Kidney epithelial cell (primary cell): ENCODE data around the gene SLC38A11. TPM values are rescaled to one million over a fixed set of nuclear protein-coding genes. Genes with fewer than 3 reads are reported as not detected.
"Not testable (repeated sequence)": the region's sequence is repeated elsewhere in the genome, so short reads cannot be mapped to it uniquely, and the experiment has no call there.

ENCODE experiments used
- DNase-seq: peaks from one replicate; pipeline ENCODE4 v3.0.0-alpha.2; 2010; ENCODE audit warnings: low read depth
- H3K27me3 ChIP-seq: 2 replicates; pipeline ENCODE4 v1.6.0; 2011; ENCODE audit warnings: low read length; ENCODE audit not compliant: control insufficient read depth, insufficient read depth
- H3K36me3 ChIP-seq: 2 replicates; pipeline ENCODE4 v1.5.1; 2011; ENCODE audit warnings: low read length; ENCODE audit not compliant: control insufficient read depth, insufficient read depth
- H3K4me3 ChIP-seq: 2 replicates; pipeline ENCODE4 v1.5.1; 2011; ENCODE audit warnings: low read depth, mild to moderate bottlenecking, control low read depth, low read length
- total RNA-seq: library from RNA; depleted of rRNA; stranded (reverse); fragments of >200 nt; gene quantifications from 2 replicates; pipeline ENCODE4 v1.2.3, GENCODE V29; 2015
- TF ChIP-seq, protein P1 (sequence below): IDR thresholded peaks from 2 replicates; pipeline ENCODE4 v1.5.1; 2011; ENCODE audit warnings: mild to moderate bottlenecking, moderate library complexity, low read length, control low read depth, inconsistent platforms; ENCODE audit not compliant: insufficient read depth, poor library complexity, severe bottlenecking

SLC38A11 gene
- total RNA-seq, 1 donor from 2014 or later, result 0.46 TPM

- no peak overlapping the region for H3K4me3 ChIP-seq
- no peak for DNase-seq
- no peaks in the 10 kb centered on the region for H3K36me3 ChIP-seq
- no peaks in the 10 kb centered on the region for H3K27me3 ChIP-seq
- TF ChIP-seq, protein P1, sequence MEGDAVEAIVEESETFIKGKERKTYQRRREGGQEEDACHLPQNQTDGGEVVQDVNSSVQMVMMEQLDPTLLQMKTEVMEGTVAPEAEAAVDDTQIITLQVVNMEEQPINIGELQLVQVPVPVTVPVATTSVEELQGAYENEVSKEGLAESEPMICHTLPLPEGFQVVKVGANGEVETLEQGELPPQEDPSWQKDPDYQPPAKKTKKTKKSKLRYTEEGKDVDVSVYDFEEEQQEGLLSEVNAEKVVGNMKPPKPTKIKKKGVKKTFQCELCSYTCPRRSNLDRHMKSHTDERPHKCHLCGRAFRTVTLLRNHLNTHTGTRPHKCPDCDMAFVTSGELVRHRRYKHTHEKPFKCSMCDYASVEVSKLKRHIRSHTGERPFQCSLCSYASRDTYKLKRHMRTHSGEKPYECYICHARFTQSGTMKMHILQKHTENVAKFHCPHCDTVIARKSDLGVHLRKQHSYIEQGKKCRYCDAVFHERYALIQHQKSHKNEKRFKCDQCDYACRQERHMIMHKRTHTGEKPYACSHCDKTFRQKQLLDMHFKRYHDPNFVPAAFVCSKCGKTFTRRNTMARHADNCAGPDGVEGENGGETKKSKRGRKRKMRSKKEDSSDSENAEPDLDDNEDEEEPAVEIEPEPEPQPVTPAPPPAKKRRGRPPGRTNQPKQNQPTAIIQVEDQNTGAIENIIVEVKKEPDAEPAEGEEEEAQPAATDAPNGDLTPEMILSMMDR, result no peak
These were observed 94.7 kb downstream of the SLC38A11 start for GRCh38 chr2:164860694-164861042.

- H3K4me3 ChIP-seq, DNase-seq, H3K36me3 ChIP-seq, H3K27me3 ChIP-seq: not testable (repeated sequence)
These were observed 95.2 kb downstream of the SLC38A11 start for GRCh38 chr2:164859906-164860693.

GRCh38 chr2:164859251-164859818, 96.0 kb downstream of the SLC38A11 start:
- Histone ChIP-seq H3K4me3 (no peak overlapping the region), H3K36me3 (no peaks in the 10 kb centered on the region), H3K27me3 (no peaks in the 10 kb centered on the region)
- no peak for DNase-seq
- TF ChIP-seq, protein P1, result no peak

GRCh38 chr2:164852086-164852485, 103.2 kb downstream of the SLC38A11 start:
- no peaks in the 10 kb centered on the region for H3K36me3 ChIP-seq
- H3K27me3 ChIP-seq, result no peaks in the 10 kb centered on the region
- DNase-seq, result no peak
- no peak overlapping the region for H3K4me3 ChIP-seq
- TF ChIP-seq, protein P1, result no peak

- TF ChIP-seq, protein P1, result no peak
- H3K27me3 ChIP-seq, result no peaks in the 10 kb centered on the region
- no peaks in the 10 kb centered on the region for H3K36me3 ChIP-seq
- no peak for DNase-seq
- H3K4me3 ChIP-seq, result no peak overlapping the region
These were observed 105.1 kb downstream of the SLC38A11 start for GRCh38 chr2:164850235-164850634.

DNA sequence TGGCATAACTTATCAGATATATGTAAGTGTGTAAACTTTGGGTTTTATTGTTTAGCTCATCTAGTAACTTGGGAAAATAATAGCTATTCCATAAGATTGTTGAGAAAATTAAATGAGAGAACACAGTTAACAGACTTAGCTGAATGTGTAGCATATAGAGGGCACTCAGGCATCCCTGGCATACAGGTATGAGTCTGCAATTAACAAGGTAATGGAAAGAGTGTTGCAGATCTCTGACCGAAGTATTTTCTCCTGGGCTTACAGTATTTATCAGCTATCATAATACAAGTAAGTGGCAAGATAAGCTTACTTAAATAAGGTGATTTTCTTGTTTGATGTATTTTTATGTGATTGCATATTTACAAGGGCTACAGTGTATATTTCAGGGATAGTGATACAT, 105.8 kb downstream of the SLC38A11 start:
- TF ChIP-seq, protein P1, result no peak
- H3K4me3 ChIP-seq, result no peak overlapping the region
- no peaks in the 10 kb centered on the region for H3K36me3 ChIP-seq
- no peaks in the 10 kb centered on the region for H3K27me3 ChIP-seq
- no peak for DNase-seq
